SK-N-SH treated with all-trans-retinoic acid at 6 μM for 48 hours (cell line): Measurements from ENCODE around the gene MRPS2.
A peak's percentile ranks its signal among the peaks of the same experiment; 100 is the strongest.

Experiments used
- ATAC-seq: fragments of 200-7000 bp; cut with Tn5 transposase; 3 replicates; pipeline ENCODE4 v1.9.1; 2020; ENCODE audit warnings: mild to moderate bottlenecking, moderate library complexity
- ARNTL ChIP-seq: fragments of 450-650 bp; formaldehyde crosslinking; IDR thresholded peaks from 2 replicates; pipeline ENCODE4 v1.5.0; 2020; ENCODE audit warnings: low read depth, mild to moderate bottlenecking, moderate library complexity, borderline replicate concordance
- BACH2 ChIP-seq: fragments of 250-450 bp; sonication (Bioruptor Pico); IDR thresholded peaks from 2 replicates; pipeline ENCODE4 v1.9.0; 2021; ENCODE audit warnings: mild to moderate bottlenecking, borderline replicate concordance
- ESRRG ChIP-seq: fragments of 250-450 bp; sonication (Bioruptor Pico); IDR thresholded peaks from 2 replicates; pipeline ENCODE4 v1.6.1; 2021; ENCODE audit warnings: mild to moderate bottlenecking
- GLIS3 ChIP-seq: fragments of 250-450 bp; sonication (Bioruptor Pico); IDR thresholded peaks from 2 replicates; pipeline ENCODE4 v1.5.0; 2020; ENCODE audit warnings: mild to moderate bottlenecking, moderate library complexity
- ISL1 ChIP-seq: fragments of 250-450 bp; sonication (Bioruptor Pico); IDR thresholded peaks from 2 replicates; pipeline ENCODE4 v2.1.2; 2022; ENCODE audit warnings: mild to moderate bottlenecking, moderate library complexity
- OSR1 ChIP-seq: fragments of 250-450 bp; sonication (Bioruptor Pico); IDR thresholded peaks from 2 replicates; pipeline ENCODE4 v1.8.0; 2022; ENCODE audit warnings: moderate library complexity, mild to moderate bottlenecking, inconsistent platforms
- PPARA ChIP-seq: fragments of 250-450 bp; sonication (Bioruptor Pico); IDR thresholded peaks from 2 replicates; pipeline ENCODE4 v1.5.0; 2020; ENCODE audit warnings: mild to moderate bottlenecking, borderline replicate concordance
- RARB ChIP-seq: fragments of 250-450 bp; sonication (Bioruptor Pico); IDR thresholded peaks from 2 replicates; pipeline ENCODE4 v1.8.0; 2021; ENCODE audit warnings: mild to moderate bottlenecking, moderate library complexity
- SNAI2 ChIP-seq: fragments of 250-450 bp; sonication (Bioruptor Pico); IDR thresholded peaks from 2 replicates; pipeline ENCODE4 v1.5.0; 2020; ENCODE audit warnings: mild to moderate bottlenecking, moderate library complexity
- TCF4 ChIP-seq: fragments of 250-450 bp; sonication (Bioruptor Pico); IDR thresholded peaks from 2 replicates; pipeline ENCODE4 v1.8.0; 2021; ENCODE audit warnings: mild to moderate bottlenecking, moderate library complexity, borderline replicate concordance
- TOX ChIP-seq: fragments of 250-450 bp; sonication (Bioruptor Pico); IDR thresholded peaks from 2 replicates; pipeline ENCODE4 v1.8.0; 2021; ENCODE audit warnings: mild to moderate bottlenecking, moderate library complexity, borderline replicate concordance
- ZC3H10 ChIP-seq: fragments of 250-450 bp; sonication (Bioruptor Pico); IDR thresholded peaks from 2 replicates; pipeline ENCODE4 v1.5.1; 2021; ENCODE audit warnings: mild to moderate bottlenecking, moderate library complexity
- ZFP3 ChIP-seq: fragments of 250-450 bp; sonication (Bioruptor Pico); IDR thresholded peaks from 2 replicates; pipeline ENCODE4 v1.5.0; 2020; ENCODE audit warnings: mild to moderate bottlenecking, moderate library complexity
- ZFP30 ChIP-seq: fragments of 450-650 bp; formaldehyde crosslinking; IDR thresholded peaks from 2 replicates; pipeline ENCODE4 v1.5.0; 2022; ENCODE audit warnings: mild to moderate bottlenecking, moderate library complexity
- ZNF8 ChIP-seq: fragments of 450-650 bp; formaldehyde crosslinking; IDR thresholded peaks from 2 replicates; pipeline ENCODE4 v1.5.0; 2020; ENCODE audit warnings: mild to moderate bottlenecking, moderate library complexity
- TF ChIP-seq, protein P1 (sequence below): fragments of 250-450 bp; sonication (Bioruptor Pico); IDR thresholded peaks from 2 replicates; pipeline ENCODE4 v1.8.0; 2020; ENCODE audit warnings: mild to moderate bottlenecking, moderate library complexity, borderline replicate concordance
- TF ChIP-seq, protein P2 (sequence below): fragments of 250-450 bp; sonication (Bioruptor Pico); IDR thresholded peaks from 2 replicates; pipeline ENCODE4 v1.5.1; 2020; ENCODE audit warnings: low read depth, mild to moderate bottlenecking, moderate library complexity
- TF ChIP-seq, protein P3 (sequence below): fragments of 250-450 bp; sonication (Bioruptor Pico); IDR thresholded peaks from 2 replicates; pipeline ENCODE4 v1.8.0; 2021; ENCODE audit warnings: low read depth, mild to moderate bottlenecking, moderate library complexity, borderline replicate concordance
- TF ChIP-seq, protein P4 (sequence below): fragments of 250-450 bp; sonication (Bioruptor Pico); IDR thresholded peaks from 2 replicates; pipeline ENCODE4 v1.5.1; 2021; ENCODE audit warnings: mild to moderate bottlenecking, moderate library complexity
- TF ChIP-seq, protein P5 (sequence below): fragments of 250-450 bp; sonication (Bioruptor Pico); IDR thresholded peaks from 2 replicates; pipeline ENCODE4 v1.5.0; 2020; ENCODE audit warnings: mild to moderate bottlenecking, moderate library complexity

MRPS2 gene

DNA sequence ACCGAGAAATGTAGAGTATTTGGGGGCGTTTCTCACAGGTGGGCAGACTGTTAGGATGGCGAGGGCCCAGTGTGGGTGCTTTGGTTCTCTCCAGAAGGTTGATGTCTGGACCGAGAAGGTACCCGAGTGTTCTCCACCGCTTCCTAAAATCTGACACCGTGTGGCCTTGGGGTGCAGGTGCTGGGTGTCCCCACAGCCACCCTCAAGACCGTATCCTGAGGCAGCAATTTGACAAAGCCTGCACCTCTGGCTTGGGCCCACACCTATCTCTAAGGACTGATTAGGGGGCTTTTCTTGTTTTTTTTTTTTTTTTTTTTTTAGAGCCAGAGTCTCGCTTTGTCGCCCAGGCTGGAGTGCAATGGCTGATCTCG lies 19.6 kb upstream of the MRPS2 start:
- ATAC-seq = peak; percentile 9

DNA sequence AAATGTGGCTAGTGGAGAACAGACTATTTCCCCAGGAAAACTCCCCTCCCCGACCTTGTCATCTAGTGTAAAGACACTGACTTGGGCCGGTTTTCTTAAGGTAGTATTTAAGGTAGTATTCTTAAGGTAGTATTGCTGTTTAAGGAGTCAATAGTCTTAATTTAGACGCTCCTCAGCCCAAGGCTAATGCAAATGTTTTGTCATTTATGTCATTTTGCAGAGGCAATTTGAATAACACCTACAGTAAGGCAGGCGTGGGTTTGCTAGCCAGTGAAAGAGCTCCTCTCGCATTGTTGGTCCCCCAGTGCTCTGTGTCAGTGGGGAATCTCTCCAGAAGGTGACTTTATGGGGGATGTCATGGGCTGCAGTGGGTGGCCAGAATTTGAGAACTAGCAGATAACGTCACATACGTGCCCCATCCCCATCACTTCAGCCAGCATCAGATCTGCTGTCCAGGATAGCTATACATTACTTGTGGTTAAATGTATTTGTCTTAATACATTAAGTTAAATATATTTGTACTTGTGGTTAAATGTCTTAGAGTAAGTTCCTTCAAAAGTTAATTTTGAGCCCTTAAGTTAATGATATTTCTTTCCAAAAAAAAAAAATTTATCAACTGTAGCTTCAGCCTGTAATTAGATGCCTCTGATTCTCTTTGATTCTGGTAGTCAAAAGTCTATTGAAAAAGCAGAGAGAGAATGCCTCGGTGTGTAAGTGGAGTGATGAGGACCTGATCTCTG lies 18.3 kb upstream of the MRPS2 start:
- TF ChIP-seq ZFP30 = no peak
- TF ChIP-seq TOX = no peak
- TF ChIP-seq OSR1 (CRISPR knock-in tag) = no peak
- TF ChIP-seq, protein P1, sequence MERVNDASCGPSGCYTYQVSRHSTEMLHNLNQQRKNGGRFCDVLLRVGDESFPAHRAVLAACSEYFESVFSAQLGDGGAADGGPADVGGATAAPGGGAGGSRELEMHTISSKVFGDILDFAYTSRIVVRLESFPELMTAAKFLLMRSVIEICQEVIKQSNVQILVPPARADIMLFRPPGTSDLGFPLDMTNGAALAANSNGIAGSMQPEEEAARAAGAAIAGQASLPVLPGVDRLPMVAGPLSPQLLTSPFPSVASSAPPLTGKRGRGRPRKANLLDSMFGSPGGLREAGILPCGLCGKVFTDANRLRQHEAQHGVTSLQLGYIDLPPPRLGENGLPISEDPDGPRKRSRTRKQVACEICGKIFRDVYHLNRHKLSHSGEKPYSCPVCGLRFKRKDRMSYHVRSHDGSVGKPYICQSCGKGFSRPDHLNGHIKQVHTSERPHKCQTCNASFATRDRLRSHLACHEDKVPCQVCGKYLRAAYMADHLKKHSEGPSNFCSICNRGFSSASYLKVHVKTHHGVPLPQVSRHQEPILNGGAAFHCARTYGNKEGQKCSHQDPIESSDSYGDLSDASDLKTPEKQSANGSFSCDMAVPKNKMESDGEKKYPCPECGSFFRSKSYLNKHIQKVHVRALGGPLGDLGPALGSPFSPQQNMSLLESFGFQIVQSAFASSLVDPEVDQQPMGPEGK (CRISPR knock-in tag) = no peak
- TF ChIP-seq, protein P2, sequence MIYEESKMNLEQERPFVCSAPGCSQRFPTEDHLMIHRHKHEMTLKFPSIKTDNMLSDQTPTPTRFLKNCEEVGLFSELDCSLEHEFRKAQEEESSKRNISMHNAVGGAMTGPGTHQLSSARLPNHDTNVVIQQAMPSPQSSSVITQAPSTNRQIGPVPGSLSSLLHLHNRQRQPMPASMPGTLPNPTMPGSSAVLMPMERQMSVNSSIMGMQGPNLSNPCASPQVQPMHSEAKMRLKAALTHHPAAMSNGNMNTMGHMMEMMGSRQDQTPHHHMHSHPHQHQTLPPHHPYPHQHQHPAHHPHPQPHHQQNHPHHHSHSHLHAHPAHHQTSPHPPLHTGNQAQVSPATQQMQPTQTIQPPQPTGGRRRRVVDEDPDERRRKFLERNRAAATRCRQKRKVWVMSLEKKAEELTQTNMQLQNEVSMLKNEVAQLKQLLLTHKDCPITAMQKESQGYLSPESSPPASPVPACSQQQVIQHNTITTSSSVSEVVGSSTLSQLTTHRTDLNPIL (CRISPR knock-in tag) = no peak
- no peak for TF ChIP-seq SNAI2
- TF ChIP-seq GLIS3 (CRISPR knock-in tag) = no peak
- no peak for TF ChIP-seq ZFP3 (CRISPR knock-in tag)
- TF ChIP-seq PPARA (CRISPR knock-in tag) = no peak
- no peak for TF ChIP-seq ESRRG
- no peak for TF ChIP-seq ZNF8 (CRISPR knock-in tag)
- TF ChIP-seq ISL1 = no peak
- no peak for TF ChIP-seq RARB (CRISPR knock-in tag)
- no peak for ATAC-seq

More for the DNA sequence above, 19.6 kb upstream of the MRPS2 start:
- no peak for TF ChIP-seq SNAI2
- no peak for TF ChIP-seq GLIS3 (CRISPR knock-in tag)
- TF ChIP-seq PPARA (CRISPR knock-in tag) = no peak
- TF ChIP-seq, protein P1 (CRISPR knock-in tag) = no peak
- TF ChIP-seq ZC3H10 (CRISPR knock-in tag) = no peak
- no peak for TF ChIP-seq TOX

DNA sequence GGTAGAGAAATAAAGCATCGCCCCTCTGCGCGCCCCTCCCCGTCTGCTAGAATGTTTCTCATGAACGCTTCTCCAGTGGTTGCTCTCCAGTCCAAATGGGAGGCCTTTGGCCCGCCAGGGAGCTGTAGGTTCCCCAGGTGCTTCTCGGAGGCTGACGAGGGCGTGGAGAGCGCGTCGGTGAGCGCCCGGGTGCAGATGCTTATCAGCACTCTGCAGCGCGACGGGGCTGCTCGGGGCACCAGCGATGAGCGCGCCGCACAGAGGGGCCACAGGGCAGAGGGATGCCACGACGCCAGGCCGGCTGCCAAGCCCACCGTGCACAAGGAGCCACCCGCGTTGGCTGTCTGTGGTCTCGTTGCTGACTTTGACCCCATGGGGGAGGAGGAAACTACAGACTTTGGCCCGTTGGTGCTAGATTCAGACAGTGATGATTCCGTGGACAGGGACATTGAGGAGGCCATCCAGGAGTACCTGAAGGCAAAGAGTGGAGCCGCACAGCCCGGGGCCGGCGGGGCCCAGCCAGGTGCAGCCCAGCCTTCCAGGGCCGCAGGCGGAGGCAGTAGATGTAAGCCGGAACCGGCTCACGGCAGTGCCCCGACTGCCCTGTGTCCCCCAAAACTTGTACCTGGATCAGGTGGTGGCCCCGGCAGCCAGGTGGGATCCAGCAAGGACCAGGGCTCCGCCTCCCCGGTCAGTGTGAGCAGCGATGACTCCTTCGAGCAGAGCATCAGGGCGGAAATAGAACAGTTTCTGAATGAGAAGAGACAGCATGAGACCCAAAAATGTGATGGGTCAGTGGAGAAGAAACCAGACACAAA lies 15.8 kb upstream of the MRPS2 start:
- TF ChIP-seq, protein P3, sequence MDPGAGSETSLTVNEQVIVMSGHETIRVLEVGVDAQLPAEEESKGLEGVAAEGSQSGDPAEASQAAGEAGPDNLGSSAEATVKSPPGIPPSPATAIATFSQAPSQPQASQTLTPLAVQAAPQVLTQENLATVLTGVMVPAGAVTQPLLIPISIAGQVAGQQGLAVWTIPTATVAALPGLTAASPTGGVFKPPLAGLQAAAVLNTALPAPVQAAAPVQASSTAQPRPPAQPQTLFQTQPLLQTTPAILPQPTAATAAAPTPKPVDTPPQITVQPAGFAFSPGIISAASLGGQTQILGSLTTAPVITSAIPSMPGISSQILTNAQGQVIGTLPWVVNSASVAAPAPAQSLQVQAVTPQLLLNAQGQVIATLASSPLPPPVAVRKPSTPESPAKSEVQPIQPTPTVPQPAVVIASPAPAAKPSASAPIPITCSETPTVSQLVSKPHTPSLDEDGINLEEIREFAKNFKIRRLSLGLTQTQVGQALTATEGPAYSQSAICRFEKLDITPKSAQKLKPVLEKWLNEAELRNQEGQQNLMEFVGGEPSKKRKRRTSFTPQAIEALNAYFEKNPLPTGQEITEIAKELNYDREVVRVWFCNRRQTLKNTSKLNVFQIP (CRISPR knock-in tag) = no peak
- TF ChIP-seq BACH2 (CRISPR knock-in tag) = no peak
- ATAC-seq = no peak

DNA sequence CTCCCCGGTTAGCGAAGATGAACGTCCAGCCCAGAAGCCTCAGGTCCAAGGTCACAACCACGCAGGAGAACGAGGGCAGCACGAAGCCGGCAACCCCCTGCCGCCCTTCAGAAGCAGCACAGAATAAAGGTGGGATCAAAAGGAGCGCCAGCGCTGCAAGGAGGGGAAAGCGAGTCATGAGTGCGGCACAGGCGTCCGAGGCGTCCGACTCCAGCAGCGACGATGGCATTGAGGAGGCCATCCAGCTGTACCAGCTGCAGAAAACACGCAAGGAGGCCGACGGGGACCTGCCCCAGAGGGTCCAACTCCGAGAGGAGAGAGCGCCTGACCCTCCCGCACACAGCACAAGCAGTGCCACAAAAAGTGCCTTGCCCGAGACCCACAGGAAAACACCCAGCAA lies 15.1 kb upstream of the MRPS2 start:
- ATAC-seq = no peak
- TF ChIP-seq BACH2 (CRISPR knock-in tag) (no peak), TCF4 (CRISPR knock-in tag) (no peak), ISL1 (no peak), ZNF8 (CRISPR knock-in tag) (no peak), GLIS3 (CRISPR knock-in tag) (no peak), ARNTL (CRISPR knock-in tag) (no peak), PPARA (CRISPR knock-in tag) (no peak), TOX (no peak), SNAI2 (no peak), OSR1 (CRISPR knock-in tag) (no peak), ZFP30 (no peak)
- TF ChIP-seq, protein P4, sequence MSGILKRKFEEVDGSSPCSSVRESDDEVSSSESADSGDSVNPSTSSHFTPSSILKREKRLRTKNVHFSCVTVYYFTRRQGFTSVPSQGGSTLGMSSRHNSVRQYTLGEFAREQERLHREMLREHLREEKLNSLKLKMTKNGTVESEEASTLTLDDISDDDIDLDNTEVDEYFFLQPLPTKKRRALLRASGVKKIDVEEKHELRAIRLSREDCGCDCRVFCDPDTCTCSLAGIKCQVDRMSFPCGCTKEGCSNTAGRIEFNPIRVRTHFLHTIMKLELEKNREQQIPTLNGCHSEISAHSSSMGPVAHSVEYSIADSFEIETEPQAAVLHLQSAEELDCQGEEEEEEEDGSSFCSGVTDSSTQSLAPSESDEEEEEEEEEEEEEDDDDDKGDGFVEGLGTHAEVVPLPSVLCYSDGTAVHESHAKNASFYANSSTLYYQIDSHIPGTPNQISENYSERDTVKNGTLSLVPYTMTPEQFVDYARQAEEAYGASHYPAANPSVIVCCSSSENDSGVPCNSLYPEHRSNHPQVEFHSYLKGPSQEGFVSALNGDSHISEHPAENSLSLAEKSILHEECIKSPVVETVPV (CRISPR knock-in tag) = no peak
- TF ChIP-seq, protein P5, sequence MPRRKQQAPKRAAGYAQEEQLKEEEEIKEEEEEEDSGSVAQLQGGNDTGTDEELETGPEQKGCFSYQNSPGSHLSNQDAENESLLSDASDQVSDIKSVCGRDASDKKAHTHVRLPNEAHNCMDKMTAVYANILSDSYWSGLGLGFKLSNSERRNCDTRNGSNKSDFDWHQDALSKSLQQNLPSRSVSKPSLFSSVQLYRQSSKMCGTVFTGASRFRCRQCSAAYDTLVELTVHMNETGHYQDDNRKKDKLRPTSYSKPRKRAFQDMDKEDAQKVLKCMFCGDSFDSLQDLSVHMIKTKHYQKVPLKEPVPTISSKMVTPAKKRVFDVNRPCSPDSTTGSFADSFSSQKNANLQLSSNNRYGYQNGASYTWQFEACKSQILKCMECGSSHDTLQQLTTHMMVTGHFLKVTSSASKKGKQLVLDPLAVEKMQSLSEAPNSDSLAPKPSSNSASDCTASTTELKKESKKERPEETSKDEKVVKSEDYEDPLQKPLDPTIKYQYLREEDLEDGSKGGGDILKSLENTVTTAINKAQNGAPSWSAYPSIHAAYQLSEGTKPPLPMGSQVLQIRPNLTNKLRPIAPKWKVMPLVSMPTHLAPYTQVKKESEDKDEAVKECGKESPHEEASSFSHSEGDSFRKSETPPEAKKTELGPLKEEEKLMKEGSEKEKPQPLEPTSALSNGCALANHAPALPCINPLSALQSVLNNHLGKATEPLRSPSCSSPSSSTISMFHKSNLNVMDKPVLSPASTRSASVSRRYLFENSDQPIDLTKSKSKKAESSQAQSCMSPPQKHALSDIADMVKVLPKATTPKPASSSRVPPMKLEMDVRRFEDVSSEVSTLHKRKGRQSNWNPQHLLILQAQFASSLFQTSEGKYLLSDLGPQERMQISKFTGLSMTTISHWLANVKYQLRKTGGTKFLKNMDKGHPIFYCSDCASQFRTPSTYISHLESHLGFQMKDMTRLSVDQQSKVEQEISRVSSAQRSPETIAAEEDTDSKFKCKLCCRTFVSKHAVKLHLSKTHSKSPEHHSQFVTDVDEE = no peak
- TF ChIP-seq, protein P1 (CRISPR knock-in tag) = no peak
